ENCODE data around the gene TNFSF18. TPM values are rescaled to one million over a fixed set of nuclear protein-coding genes. Genes with fewer than 3 reads are reported as not detected.

TNFSF18 gene
- total and polyA plus RNA-seq, 10 of the 15 experiments (the other 5 are each of a cell fraction or from before 2014, with no cell fraction given) = not detected

DNA sequence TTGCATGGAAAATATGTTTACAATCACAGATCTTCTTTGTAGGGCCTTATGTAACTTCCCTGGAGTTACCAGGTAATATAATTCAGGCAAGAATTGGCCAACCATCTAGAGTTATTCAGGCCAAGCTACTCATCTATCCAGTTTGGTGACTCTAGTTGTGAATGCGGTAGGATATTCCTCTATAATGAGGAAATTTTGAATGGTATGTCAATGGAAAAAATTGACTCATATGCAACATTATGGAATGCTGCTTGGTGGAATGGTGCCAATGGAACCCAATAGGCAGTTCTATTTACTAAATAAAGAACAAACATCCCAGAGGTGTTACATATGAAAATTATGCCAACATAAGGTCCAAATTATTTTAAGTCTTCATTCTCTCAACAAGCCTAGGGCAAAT lies 5.6 kb upstream of the TNFSF18 start (continued):
- no peak for TF ChIP-seq MTA3 (IDR thresholded peaks at IDR 0.05; ENCODE audit: borderline replicate concordance, low read length)
- TF ChIP-seq, protein P1, sequence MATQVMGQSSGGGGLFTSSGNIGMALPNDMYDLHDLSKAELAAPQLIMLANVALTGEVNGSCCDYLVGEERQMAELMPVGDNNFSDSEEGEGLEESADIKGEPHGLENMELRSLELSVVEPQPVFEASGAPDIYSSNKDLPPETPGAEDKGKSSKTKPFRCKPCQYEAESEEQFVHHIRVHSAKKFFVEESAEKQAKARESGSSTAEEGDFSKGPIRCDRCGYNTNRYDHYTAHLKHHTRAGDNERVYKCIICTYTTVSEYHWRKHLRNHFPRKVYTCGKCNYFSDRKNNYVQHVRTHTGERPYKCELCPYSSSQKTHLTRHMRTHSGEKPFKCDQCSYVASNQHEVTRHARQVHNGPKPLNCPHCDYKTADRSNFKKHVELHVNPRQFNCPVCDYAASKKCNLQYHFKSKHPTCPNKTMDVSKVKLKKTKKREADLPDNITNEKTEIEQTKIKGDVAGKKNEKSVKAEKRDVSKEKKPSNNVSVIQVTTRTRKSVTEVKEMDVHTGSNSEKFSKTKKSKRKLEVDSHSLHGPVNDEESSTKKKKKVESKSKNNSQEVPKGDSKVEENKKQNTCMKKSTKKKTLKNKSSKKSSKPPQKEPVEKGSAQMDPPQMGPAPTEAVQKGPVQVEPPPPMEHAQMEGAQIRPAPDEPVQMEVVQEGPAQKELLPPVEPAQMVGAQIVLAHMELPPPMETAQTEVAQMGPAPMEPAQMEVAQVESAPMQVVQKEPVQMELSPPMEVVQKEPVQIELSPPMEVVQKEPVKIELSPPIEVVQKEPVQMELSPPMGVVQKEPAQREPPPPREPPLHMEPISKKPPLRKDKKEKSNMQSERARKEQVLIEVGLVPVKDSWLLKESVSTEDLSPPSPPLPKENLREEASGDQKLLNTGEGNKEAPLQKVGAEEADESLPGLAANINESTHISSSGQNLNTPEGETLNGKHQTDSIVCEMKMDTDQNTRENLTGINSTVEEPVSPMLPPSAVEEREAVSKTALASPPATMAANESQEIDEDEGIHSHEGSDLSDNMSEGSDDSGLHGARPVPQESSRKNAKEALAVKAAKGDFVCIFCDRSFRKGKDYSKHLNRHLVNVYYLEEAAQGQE (IDR thresholded peaks at IDR 0.05; ENCODE audit: low read depth, low read length) = no peak
- no peak for TF ChIP-seq NFYB (IDR thresholded peaks at IDR 0.05; ENCODE audit: insufficient read depth, low read depth, low read length)
- TF ChIP-seq, protein P2, sequence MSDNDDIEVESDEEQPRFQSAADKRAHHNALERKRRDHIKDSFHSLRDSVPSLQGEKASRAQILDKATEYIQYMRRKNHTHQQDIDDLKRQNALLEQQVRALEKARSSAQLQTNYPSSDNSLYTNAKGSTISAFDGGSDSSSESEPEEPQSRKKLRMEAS (IDR thresholded peaks at IDR 0.05; ENCODE audit: low read depth, low read length) = no peak
- TF ChIP-seq CBX3 (IDR thresholded peaks at IDR 0.05; ENCODE audit: borderline replicate concordance, low read depth) = no peak

DNA sequence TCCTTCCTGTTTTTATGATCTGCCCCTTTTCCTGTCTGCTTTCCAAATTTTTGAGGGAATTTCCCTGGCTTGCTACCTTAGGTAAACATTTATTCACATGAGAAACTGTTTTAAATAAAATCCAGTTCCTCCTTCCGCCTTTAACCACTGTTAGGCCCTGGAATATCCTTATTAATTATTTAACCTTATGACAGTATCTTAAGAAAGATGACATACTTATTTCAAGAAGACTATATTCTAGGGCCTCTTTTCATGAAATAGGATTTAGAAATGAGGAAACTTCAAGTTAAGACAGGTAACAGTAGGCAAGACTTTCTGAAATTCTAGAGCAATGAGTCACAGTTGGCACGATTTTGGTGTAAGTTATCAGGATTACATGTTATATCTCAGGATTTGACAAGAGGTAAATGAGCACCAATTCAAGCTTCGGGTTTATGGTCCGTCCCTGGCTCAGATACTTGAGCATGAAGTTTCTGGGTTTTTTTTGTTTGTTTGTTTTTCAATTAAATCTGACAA lies 2.0 kb upstream of the TNFSF18 start:
- ChIA-PET SMC1A (ENCODE audit: uncharacterized antibody, unreplicated experiment) (interaction anchor here (0.6 kb wide), 1 partner anchor 245 kb away, joined by 3 read pairs; no protein-coding TSS in a partner anchor), CTCF (no interaction called here), RAD21 (ENCODE audit: unreplicated experiment) (no interaction called here), POLR2A (no interaction called here)
- Histone ChIP-seq H3K4me3 (no peak overlapping the region), H2AFZ (ENCODE audit: control insufficient read depth, low read depth, low read length) (no peak overlapping the region), H3K79me2 (ENCODE audit: control insufficient read depth, insufficient read depth, low read length) (no peaks in the 10 kb centered on the region), H3K36me3 (ENCODE audit: control insufficient read depth in 2 of 2, insufficient read depth in 2 of 2, low read length in 1 of 2) (no peaks in the 10 kb centered on the region), H3K27me3 (replicated peaks in 1 of 2; ENCODE audit: control insufficient read depth in 2 of 2, insufficient read depth in 2 of 2, low read length in 1 of 2) (no peaks in the 10 kb centered on the region; a peak in 1 of 4 replicates), H3K4me1 (ENCODE audit: control insufficient read depth, insufficient read depth, low read length) (no peaks in the 10 kb centered on the region), H3K9ac (ENCODE audit: control insufficient read depth, insufficient read depth, low read length) (no peak overlapping the region), H3K9me3 (replicated peaks; ENCODE audit: control insufficient read depth, insufficient read depth, low read length) (no peaks in the 10 kb centered on the region), H4K20me1 (ENCODE audit: control insufficient read depth, insufficient read depth) (no peaks in the 10 kb centered on the region), H3K4me2 (ENCODE audit: control insufficient read depth, insufficient read depth) (no peak overlapping the region), H3K27ac (ENCODE audit: control insufficient read depth, insufficient read depth) (no peak overlapping the region)
- intact Hi-C loops (cut with micrococcal nuclease; ENCODE audit: unreplicated experiment) = no loop called here
- DNase-seq (ENCODE audit: low read depth, low spot score) (no peak), ATAC-seq (no peak), FAIRE-seq (no peak)
- no TSS peak for BruUV-seq (replicated peaks)
- in situ Hi-C loops (cut with MboI) = no loop called here
- 12% methylated on average over 4 of the region's 4 CpGs for WGBS (ENCODE audit: insufficient coverage, insufficient replicate concordance, low lambda C conversion rate, missing lambda C conversion rate)
- TF ChIP-seq, protein P3, sequence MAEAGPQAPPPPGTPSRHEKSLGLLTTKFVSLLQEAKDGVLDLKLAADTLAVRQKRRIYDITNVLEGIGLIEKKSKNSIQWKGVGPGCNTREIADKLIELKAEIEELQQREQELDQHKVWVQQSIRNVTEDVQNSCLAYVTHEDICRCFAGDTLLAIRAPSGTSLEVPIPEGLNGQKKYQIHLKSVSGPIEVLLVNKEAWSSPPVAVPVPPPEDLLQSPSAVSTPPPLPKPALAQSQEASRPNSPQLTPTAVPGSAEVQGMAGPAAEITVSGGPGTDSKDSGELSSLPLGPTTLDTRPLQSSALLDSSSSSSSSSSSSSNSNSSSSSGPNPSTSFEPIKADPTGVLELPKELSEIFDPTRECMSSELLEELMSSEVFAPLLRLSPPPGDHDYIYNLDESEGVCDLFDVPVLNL (IDR thresholded peaks at IDR 0.05; ENCODE audit: low read depth, low read length) = no peak
- TF ChIP-seq CHD1 (IDR thresholded peaks at IDR 0.05; ENCODE audit: low read depth, low read length) (no peak), SRF (IDR thresholded peaks at IDR 0.05; ENCODE audit: low read depth in 2 of 2, low read length in 2 of 2) (no peak), ZNF24 (IDR thresholded peaks at IDR 0.05) (no peak), BHLHE40 (IDR thresholded peaks at IDR 0.05; ENCODE audit: borderline replicate concordance in 1 of 2, low read depth in 2 of 2, low read length in 1 of 2) (no peak), CBX5 (IDR thresholded peaks at IDR 0.05; ENCODE audit: low read depth) (no peak), HDGF (IDR thresholded peaks at IDR 0.05) (no peak), POLR2AphosphoS5 (IDR thresholded peaks at IDR 0.05; ENCODE audit: low read length) (no peak), NFYB (IDR thresholded peaks at IDR 0.05; ENCODE audit: insufficient read depth, low read depth, low read length) (no peak)
- TF ChIP-seq, protein P4, sequence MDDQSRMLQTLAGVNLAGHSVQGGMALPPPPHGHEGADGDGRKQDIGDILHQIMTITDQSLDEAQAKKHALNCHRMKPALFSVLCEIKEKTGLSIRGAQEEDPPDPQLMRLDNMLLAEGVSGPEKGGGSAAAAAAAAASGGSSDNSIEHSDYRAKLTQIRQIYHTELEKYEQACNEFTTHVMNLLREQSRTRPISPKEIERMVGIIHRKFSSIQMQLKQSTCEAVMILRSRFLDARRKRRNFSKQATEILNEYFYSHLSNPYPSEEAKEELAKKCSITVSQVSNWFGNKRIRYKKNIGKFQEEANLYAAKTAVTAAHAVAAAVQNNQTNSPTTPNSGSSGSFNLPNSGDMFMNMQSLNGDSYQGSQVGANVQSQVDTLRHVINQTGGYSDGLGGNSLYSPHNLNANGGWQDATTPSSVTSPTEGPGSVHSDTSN (IDR thresholded peaks at IDR 0.05; ENCODE audit: insufficient replicate concordance, low read depth, low read length) = no peak

Data from GM12878 (cell line).